Heart left ventricle (tissue), 13 donors: ENCODE results near the gene DGCR6L.

Experiments
- CTCF ChIP-seq, 12 donors: fragments of 200-600 bp; sonication (generic) in 4 of 12; IDR thresholded peaks; one replicate each; pipeline versions ENCODE4 v1.5.0 to v1.8.0; 2018 to 2022; ENCODE audit warnings: antibody characterized with exemption in 12 of 12, mild to moderate bottlenecking in 5 of 12
- POLR2A ChIP-seq, 2 donors: fragments of 450-650 bp; IDR thresholded peaks; one replicate each; pipeline ENCODE4 v1.6.1; 2017; ENCODE audit warnings: antibody characterized with exemption in 2 of 2, mild to moderate bottlenecking in 2 of 2, moderate library complexity in 2 of 2
- donor health status: ischemic (EF 13 %, LVEDD 7.1; RV severe dilation, severe dysfunction).
- donor health status: DM: no; HTN: yes; CAD: no.
- donor health status: DM: no; HTN: no; CAD: no.
- donor health status: ischemic (EF 25% LVEDD 6.9; RV normal size, moderate dysfunction).
- donor health status: ischemic (EF 25% LVEDD 5.7; RV mildly dilated, moderate dysfunction).
- donor health status: ischemic (EF 35%, LVEDD 5.7; RV mildly dilated, moderate dysfunction).
- donor health status: nonischemic (EF 11% LVEDD 7.7; RV severe dilation, severe dysfunction).
- donor health status: DM: yes; HTN: yes; CAD: no.
- donor health status: PGD.
- donor health status: ischemic (EF 29% LVEDD 5.4; RV normal size, mild dysfunction).
- donor health status: nonischemic (EF 23%, LVEDD 6.1; RV moderate dilation, normal function).

GRCh38 chr22:20354238-20354975 is 34.5 kb upstream of the DGCR6L start:
- TF ChIP-seq POLR2A (IDR thresholded peaks at IDR 0.05) (no peak), CTCF (IDR thresholded peaks at IDR 0.05) (no peak)
